ENCODE measurements around the gene GUCY2C. TPM values are rescaled to one million over a fixed set of nuclear protein-coding genes. Genes with fewer than 3 reads are reported as not detected.
A peak's percentile ranks its signal among the peaks of the same experiment; 100 is the strongest.

The GUCY2C gene
- total and polyA plus RNA-seq, 3 experiments from 2014 or later = not detected

DNA sequence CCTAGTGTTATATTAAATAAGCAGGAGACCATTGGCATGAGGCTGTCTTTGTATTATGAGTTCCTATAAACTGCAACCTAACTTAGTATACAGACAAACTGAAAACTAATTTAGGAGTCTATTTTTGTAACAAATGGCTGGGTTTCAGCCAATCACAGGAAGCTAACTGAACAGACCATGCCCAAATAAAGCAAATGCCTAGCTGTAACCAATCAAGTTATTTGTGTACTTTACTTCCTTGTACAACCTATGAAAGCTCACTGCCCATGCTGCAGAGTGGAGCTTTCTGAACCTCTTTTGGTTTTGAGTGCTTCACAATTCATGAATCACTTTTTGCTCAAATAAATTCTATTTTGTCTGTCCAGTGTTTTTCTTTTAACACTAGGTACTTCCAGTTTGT lies 41.6 kb downstream of the GUCY2C start:
- no peak overlapping the region for H3K27ac ChIP-seq (ENCODE audit: low read depth, low read length)
- Mint-ChIP-seq H3K4me1 (no peaks in the 10 kb centered on the region), H3K9me3 (no peaks in the 10 kb centered on the region), H3K4me3 (no peak overlapping the region), H3K36me3 (no peaks in the 10 kb centered on the region), H3K27me3 (peaks cover 0 to 21% of the 10 kb centered on the region in 2 donors), H3K27ac (no peak overlapping the region)
- DNase-seq = no peak
- H3K9me3 ChIP-seq (ENCODE audit: low read length) = no peaks in the 10 kb centered on the region
- H3K36me3 ChIP-seq (ENCODE audit: insufficient read depth, low read length) = no peaks in the 10 kb centered on the region
- CTCF ChIA-PET = no interaction called here
- POLR2A ChIA-PET = no interaction called here
- no peak overlapping the region for H3K4me3 ChIP-seq (ENCODE audit: low read length)
- H3K4me1 ChIP-seq (ENCODE audit: insufficient read depth, low read length) = no peaks in the 10 kb centered on the region
- H3K27me3 ChIP-seq (ENCODE audit: insufficient read depth, low read length, poor library complexity, severe bottlenecking) = no peaks in the 10 kb centered on the region

DNA sequence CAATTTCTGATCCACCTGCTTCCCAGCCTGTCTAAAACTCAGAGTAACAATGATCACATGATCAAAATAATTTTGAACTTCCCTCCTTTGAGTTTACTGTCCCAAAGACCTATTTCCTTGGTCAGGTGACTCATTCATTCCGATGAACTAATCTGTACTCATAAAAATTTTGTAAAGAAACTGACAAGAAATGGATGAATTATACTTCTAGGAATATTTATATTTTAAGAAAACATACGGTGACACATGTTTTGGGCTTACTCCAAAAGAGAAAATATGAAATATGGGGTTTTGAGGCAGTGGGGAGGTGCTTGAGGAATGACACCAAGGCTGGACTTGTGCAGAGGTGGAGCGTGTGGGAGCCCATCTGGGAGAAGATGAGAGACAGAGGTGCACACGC lies 42.0 kb downstream of the GUCY2C start:
- H3K36me3 Mint-ChIP-seq = no peaks in the 10 kb centered on the region
- H3K27me3 Mint-ChIP-seq = peaks cover 0 to 20% of the 10 kb centered on the region in 2 donors
- H3K27me3 ChIP-seq (ENCODE audit: insufficient read depth, low read length, poor library complexity, severe bottlenecking) = no peaks in the 10 kb centered on the region
- no peak overlapping the region for H3K27ac Mint-ChIP-seq
- POLR2A ChIA-PET = no interaction called here
- H3K9me3 ChIP-seq (ENCODE audit: low read length) = no peaks in the 10 kb centered on the region
- no peak overlapping the region for H3K4me3 Mint-ChIP-seq
- no peak overlapping the region for H3K27ac ChIP-seq (ENCODE audit: low read depth, low read length)
- no peaks in the 10 kb centered on the region for H3K9me3 Mint-ChIP-seq
- DNase-seq = no peak
- H3K36me3 ChIP-seq (ENCODE audit: insufficient read depth, low read length) = no peaks in the 10 kb centered on the region
- H3K4me1 ChIP-seq (ENCODE audit: insufficient read depth, low read length) = no peaks in the 10 kb centered on the region
- H3K4me1 Mint-ChIP-seq = no peaks in the 10 kb centered on the region
- no peak overlapping the region for H3K4me3 ChIP-seq (ENCODE audit: low read length)
- CTCF ChIA-PET = interaction anchor here (1.1 kb wide), 1 partner anchor 11 kb away, joined by 3 read pairs; no protein-coding TSS in a partner anchor

DNA sequence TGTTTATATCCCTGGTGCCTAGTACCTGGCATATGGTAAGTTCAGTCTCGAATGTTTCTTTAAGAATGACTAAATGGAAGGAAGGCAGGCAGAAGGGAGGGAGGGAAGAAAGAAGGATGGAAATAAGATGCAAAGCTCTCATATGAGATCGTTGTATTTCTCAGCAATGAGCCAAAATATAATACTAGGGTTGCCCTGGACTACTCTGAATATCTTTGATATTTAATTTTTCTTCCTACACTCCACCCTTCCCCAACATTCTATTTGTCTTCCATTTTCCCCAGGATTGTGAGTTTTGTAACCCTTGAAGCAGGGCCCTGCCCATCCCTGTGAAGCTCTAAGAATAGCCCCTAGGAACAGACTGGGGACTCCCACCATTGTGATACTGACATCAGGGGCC lies 43.9 kb downstream of the GUCY2C start:
- no peaks in the 10 kb centered on the region for H3K4me1 ChIP-seq (ENCODE audit: insufficient read depth, low read length)
- H3K4me3 ChIP-seq (ENCODE audit: low read length) = no peak overlapping the region
- ChIA-PET POLR2A (no interaction called here), CTCF (no interaction called here)
- no peaks in the 10 kb centered on the region for H3K9me3 ChIP-seq (ENCODE audit: low read length)
- Mint-ChIP-seq H3K4me1 (no peaks in the 10 kb centered on the region), H3K4me3 (no peak overlapping the region), H3K9me3 (no peaks in the 10 kb centered on the region), H3K27ac (no peak overlapping the region), H3K27me3 (peaks cover 0 to 17% of the 10 kb centered on the region in 2 donors), H3K36me3 (no peaks in the 10 kb centered on the region)
- no peak overlapping the region for H3K27ac ChIP-seq (ENCODE audit: low read depth, low read length)
- DNase-seq = no peak
- H3K27me3 ChIP-seq (ENCODE audit: insufficient read depth, low read length, poor library complexity, severe bottlenecking) = no peaks in the 10 kb centered on the region
- no peaks in the 10 kb centered on the region for H3K36me3 ChIP-seq (ENCODE audit: insufficient read depth, low read length)

DNA sequence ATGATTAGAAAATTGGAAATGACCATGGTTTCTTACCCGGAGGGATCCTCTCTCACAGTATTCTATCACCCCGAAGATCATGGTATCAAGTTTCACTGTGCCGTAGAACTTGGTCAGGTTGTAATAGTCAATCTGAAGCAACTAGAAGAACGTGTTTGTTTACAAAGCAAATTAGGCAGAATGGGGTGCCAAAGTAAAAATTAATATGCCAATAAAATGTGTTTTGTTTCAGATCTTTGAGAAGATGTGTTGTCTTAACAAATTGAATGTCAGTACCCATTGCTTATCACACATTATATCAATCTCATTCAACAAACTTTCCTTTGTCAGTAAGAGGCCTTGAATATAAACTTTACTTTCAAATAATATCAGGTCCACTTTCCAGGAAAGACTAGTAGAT lies 45.0 kb downstream of the GUCY2C start:
- H3K9me3 ChIP-seq (ENCODE audit: low read length) = no peaks in the 10 kb centered on the region
- ChIA-PET CTCF (no interaction called here), POLR2A (no interaction called here)
- Mint-ChIP-seq H3K9me3 (no peaks in the 10 kb centered on the region), H3K4me1 (no peaks in the 10 kb centered on the region), H3K27ac (no peak overlapping the region), H3K4me3 (no peak overlapping the region), H3K27me3 (peaks cover 0 to 21% of the 10 kb centered on the region in 2 donors), H3K36me3 (no peaks in the 10 kb centered on the region)
- H3K27ac ChIP-seq (ENCODE audit: low read depth, low read length) = no peak overlapping the region
- no peaks in the 10 kb centered on the region for H3K27me3 ChIP-seq (ENCODE audit: insufficient read depth, low read length, poor library complexity, severe bottlenecking)
- no peak for DNase-seq
- H3K4me3 ChIP-seq (ENCODE audit: low read length) = no peak overlapping the region
- H3K4me1 ChIP-seq (ENCODE audit: insufficient read depth, low read length) = no peaks in the 10 kb centered on the region
- H3K36me3 ChIP-seq (ENCODE audit: insufficient read depth, low read length) = no peaks in the 10 kb centered on the region

DNA sequence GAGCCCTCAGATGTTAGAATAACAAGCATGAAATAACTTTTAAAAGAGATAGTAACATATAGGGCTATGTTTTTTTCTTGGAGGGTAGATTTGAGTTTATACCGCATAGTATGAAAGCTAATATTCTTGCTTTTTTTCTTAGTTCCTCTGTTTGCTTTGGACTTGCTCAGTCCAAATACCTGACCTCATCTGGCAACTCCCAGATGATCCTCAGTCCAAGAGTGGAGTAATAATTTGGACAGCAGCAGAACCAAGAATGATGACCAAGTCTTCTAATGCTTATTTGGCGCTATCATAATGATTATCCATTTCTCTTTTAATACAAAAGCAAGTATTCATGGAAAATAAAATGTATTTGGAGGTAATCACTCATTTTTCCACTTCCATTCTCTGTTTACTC lies 45.6 kb downstream of the GUCY2C start:
- H3K36me3 Mint-ChIP-seq = no peaks in the 10 kb centered on the region
- H3K36me3 ChIP-seq (ENCODE audit: insufficient read depth, low read length) = no peaks in the 10 kb centered on the region
- DNase-seq = no peak
- no peaks in the 10 kb centered on the region for H3K9me3 Mint-ChIP-seq
- CTCF ChIA-PET = no interaction called here
- POLR2A ChIA-PET = no interaction called here
- H3K4me3 Mint-ChIP-seq = no peak overlapping the region
- H3K9me3 ChIP-seq (ENCODE audit: low read length) = no peaks in the 10 kb centered on the region
- no peak overlapping the region for H3K4me3 ChIP-seq (ENCODE audit: low read length)
- no peak overlapping the region for H3K27ac Mint-ChIP-seq
- H3K4me1 Mint-ChIP-seq = no peaks in the 10 kb centered on the region
- H3K4me1 ChIP-seq (ENCODE audit: insufficient read depth, low read length) = no peaks in the 10 kb centered on the region
- H3K27me3 Mint-ChIP-seq = peaks cover 0 to 21% of the 10 kb centered on the region in 2 donors
- H3K27ac ChIP-seq (ENCODE audit: low read depth, low read length) = no peak overlapping the region
- no peaks in the 10 kb centered on the region for H3K27me3 ChIP-seq (ENCODE audit: insufficient read depth, low read length, poor library complexity, severe bottlenecking)

GRCh38 chr12:14647028-14647750 lies 49.2 kb downstream of the GUCY2C start:
- Histone ChIP-seq H3K36me3 (ENCODE audit: insufficient read depth, low read length) (no peaks in the 10 kb centered on the region), H3K4me3 (ENCODE audit: low read length) (no peak overlapping the region), H3K9me3 (ENCODE audit: low read length) (no peaks in the 10 kb centered on the region), H3K27me3 (ENCODE audit: insufficient read depth, low read length, poor library complexity, severe bottlenecking) (no peaks in the 10 kb centered on the region), H3K4me1 (ENCODE audit: insufficient read depth, low read length) (peaks cover 14% of the 10 kb centered on the region), H3K27ac (ENCODE audit: low read depth, low read length) (no peak overlapping the region)
- H3K36me3 Mint-ChIP-seq = no peaks in the 10 kb centered on the region
- H3K27me3 Mint-ChIP-seq = peaks cover 1 to 16% of the 10 kb centered on the region in 2 donors
- POLR2A ChIA-PET = no interaction called here
- no peak for DNase-seq
- CTCF ChIA-PET = no interaction called here
- no peaks in the 10 kb centered on the region for H3K9me3 Mint-ChIP-seq
- no peak overlapping the region for H3K27ac Mint-ChIP-seq
- H3K4me1 Mint-ChIP-seq = peaks cover 20 to 26% (median 24%) of the 10 kb centered on the region in 3 donors
- H3K4me3 Mint-ChIP-seq = no peak overlapping the region

DNA sequence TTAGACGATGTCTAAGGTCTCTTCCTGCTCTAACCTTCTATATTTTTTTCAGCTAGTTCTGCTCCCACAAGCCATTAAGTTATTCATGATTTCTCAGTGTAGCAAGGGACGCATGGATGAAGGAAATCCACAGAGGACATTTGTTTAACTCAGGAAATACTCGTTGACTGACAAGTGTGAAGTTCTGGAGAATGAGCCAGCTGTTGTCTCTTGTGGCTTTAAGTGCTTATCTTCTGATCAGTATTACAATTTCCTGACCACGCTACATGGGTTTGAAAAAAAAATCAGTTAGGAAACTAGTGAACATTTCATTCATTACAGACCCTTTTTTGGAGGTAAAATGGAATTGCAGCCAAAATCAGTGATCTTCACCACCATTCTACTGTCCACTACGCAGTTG lies 53.1 kb downstream of the GUCY2C start:
- Histone ChIP-seq H3K27ac (ENCODE audit: low read depth, low read length) (no peak overlapping the region), H3K4me1 (ENCODE audit: insufficient read depth, low read length) (peaks cover 14% of the 10 kb centered on the region), H3K9me3 (ENCODE audit: low read length) (no peaks in the 10 kb centered on the region), H3K27me3 (ENCODE audit: insufficient read depth, low read length, poor library complexity, severe bottlenecking) (no peaks in the 10 kb centered on the region), H3K4me3 (ENCODE audit: low read length) (no peak overlapping the region), H3K36me3 (ENCODE audit: insufficient read depth, low read length) (no peaks in the 10 kb centered on the region)
- Mint-ChIP-seq H3K36me3 (no peaks in the 10 kb centered on the region), H3K27me3 (peaks cover 1 to 8% of the 10 kb centered on the region in 2 donors), H3K9me3 (no peaks in the 10 kb centered on the region), H3K4me1 (peaks cover 20 to 27% (median 25%) of the 10 kb centered on the region in 3 donors), H3K4me3 (peak overlapping the region in 5 of 7 donors; percentile 12 to 68 (median 46)), H3K27ac (peak overlapping the region in 3 of 8 donors; percentile 19 to 32 (median 31))
- ChIA-PET POLR2A (no interaction called here), CTCF (interaction anchor here (1.5 kb wide), 1 partner anchor 70 kb away, joined by 3 read pairs; no protein-coding TSS in a partner anchor)
- DNase-seq = peak in 2 of 5 donors; percentile 35 to 46

DNA sequence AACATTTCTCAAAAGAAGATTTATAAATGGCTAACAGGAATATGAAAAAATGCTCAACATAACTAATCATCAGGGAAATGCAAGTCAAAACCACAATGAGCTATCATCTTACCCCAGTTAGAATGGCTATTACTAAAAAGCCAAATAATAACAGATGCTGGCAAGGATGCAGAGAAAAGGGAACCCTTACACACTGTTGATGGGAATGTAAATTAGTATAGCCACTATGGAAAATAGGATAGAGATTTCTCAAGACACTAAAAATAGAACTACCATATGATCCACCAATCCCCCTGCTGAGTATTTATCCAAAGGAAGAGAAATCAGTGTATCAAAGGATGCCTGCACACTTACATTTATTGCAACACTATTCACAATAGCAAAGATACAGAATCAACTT lies 58.3 kb downstream of the GUCY2C start:
- ChIA-PET CTCF (interaction anchor here (1.5 kb wide), 1 partner anchor 29 kb away, joined by 3 read pairs; no protein-coding TSS in a partner anchor), POLR2A (no interaction called here)
- no peaks in the 10 kb centered on the region for H3K27me3 ChIP-seq (ENCODE audit: insufficient read depth, low read length, poor library complexity, severe bottlenecking)
- no peak for DNase-seq
- no peak overlapping the region for H3K27ac ChIP-seq (ENCODE audit: low read depth, low read length)
- Mint-ChIP-seq H3K36me3 (peaks cover 0 to 5% (median 0%) of the 10 kb centered on the region in 3 donors), H3K4me3 (no peak overlapping the region), H3K27me3 (peaks cover 0 to 1% of the 10 kb centered on the region in 2 donors), H3K9me3 (peaks cover 0 to 12% (median 9%) of the 10 kb centered on the region in 5 donors), H3K4me1 (peaks cover 6 to 9% (median 9%) of the 10 kb centered on the region in 3 donors), H3K27ac (no peak overlapping the region)
- H3K4me1 ChIP-seq (ENCODE audit: insufficient read depth, low read length) = peaks cover 2% of the 10 kb centered on the region
- no peak overlapping the region for H3K4me3 ChIP-seq (ENCODE audit: low read length)
- H3K36me3 ChIP-seq (ENCODE audit: insufficient read depth, low read length) = no peaks in the 10 kb centered on the region
- no peaks in the 10 kb centered on the region for H3K9me3 ChIP-seq (ENCODE audit: low read length)
